Middle frontal gyrus (tissue), 1 donor: Measurements from ENCODE around the gene FANCD2.
"Not testable (repeated sequence)": the region's sequence is repeated elsewhere in the genome, so short reads cannot be mapped to it uniquely, and the experiment has no call there.

Experiments used
- DNase-seq: peaks from one replicate; pipeline ENCODE4 v3.0.0-alpha.2; 2015; ENCODE audit warnings: low spot score; ENCODE audit errors: extremely low spot score

FANCD2 gene

DNA sequence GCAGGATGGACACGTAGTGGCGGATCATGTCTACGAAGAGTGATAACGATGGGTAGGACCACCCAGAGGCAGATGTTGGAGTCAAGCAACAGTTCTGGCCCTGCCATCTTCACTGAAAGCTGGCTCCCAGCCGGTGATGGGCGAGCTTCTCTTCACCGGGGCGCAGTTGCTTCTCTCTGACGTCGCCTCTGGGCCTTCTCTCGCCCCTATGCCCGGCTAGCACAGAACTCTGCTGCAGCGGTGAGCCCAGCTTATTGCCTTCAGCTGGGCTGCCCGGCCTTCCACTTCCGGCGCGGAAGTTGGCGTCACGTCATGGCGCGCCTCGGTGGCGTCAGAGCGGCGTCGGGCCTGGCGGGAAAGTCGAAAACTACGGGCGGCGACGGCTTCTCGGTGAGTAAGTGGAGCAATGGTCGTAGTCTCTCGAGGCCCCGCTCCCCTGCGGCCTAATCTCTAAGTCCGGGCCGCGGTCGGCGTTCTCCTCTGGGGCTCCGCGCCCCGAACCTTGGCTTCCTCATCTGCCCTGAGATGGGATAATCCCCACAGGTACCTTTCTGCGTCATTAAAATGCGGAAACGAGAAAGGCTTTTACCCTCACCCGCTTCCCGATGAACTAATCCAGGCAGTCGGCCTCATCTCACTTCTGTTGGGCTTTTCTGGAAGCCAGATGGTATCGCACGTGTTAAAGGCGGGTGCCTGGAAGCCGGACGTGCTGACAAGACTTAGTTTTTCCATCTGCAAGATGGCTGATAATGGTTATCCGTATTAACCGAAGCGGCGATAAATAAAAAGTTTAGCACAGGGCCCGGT lies at the start of gene FANCD2:
FANCD2 (plus strand) TSS at position 354 of the 807 bp plus-strand sequence. CDS start 2,221 bp downstream, outside the sequence.
- DNase-seq, result peak; percentile 73

DNA sequence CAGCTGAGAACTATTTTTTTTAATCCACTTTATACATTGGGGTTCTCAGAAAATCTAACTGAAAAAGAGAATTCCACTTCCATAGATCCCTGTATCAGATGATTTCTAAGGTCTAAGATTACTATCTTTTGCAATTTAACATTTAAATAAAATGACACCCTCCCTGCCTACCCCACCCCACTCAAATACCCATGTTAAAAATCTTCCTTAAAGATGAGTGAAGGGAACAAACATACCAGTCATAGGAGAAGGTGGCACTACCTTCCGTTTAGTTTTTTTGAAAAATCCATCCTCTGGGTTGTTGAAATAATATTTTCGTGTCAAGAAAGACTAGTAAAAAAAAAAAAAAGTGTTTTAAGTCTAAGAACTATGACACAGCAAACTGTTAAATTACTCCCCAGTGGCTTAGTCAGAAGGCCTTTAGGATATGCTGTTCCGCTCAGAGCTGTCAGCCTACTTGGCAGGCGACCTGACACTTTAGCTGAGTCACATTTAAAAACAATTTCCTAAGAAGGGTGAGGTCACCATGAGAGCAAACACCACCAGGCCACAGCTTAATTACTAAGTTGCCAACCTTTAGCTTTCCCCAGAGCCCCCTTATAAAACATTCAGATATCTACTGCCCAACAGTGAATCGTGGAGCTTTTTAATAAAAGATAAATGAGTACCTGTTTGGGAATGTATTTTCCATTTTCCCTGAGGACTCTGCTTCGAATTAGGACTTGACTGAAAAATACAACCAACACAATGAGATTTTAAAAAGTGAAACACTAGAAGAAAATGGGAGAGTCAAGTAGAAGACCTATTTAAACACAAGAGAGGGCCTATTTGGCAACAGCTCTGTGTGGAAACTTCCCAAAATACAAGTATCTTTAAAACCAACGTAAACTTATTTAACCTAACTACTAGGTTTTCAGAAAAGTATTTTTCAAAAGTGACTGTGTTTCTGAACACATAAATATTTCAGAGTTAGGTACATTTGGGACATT lies 49.2 kb upstream of the FANCD2 start:
- DNase-seq, result no peak

DNA sequence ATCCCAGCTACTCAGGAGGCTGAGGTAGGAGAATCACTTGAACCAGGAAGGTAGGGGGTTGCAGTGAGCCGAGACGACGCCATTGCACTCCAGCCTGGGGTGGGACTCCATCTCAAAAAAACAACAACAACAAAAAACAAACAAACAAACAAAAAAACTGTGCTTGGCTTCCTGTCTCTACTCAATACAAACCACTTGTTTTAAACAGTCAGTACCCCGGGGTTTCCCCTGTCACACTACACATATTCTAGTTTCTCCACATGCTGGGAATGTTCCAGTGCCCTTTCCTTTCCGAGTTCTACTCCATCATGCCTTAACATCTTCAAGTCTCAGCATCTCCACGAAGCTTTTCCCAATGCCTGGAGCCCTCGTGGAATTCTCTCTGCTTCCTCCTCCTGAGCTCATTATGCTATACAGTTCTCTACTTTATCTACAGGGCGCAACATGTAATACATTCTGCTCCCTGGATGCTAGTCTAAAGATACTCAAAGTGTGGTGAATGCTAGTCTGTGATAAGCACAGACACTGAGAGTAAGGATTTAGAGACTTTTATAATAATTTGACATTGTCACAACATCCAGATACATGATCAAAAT lies 47.4 kb upstream of the FANCD2 start:
- DNase-seq, result no peak

GRCh38 chr3:9980251-9980650 lies 46.0 kb upstream of the FANCD2 start:
- DNase-seq, result no peak

DNA sequence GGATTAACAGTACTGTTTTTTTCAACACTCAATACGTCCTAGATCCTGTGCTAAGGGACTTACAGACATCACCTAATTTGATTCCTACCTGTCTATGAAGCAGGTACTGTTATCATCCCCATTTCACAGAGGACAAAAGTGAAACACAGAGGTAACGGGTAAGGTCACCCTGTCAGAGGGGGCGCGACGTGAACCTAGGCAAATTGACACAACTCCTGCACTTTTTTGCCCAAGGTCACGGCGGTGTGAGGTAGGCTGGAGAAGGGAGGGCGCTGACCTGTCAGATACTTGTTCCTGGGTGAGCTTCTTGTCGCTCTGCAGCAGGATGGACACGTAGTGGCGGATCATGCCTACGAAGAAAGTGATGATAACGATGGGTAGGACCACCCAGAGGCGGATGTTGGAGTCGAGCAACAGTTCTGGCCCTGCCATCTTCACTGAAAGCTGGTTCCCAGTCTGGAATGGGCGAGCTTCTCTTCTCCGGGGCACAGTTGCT lies 40.0 kb upstream of the FANCD2 start:
- DNase-seq, result no peak

- no peak for DNase-seq
Observed at GRCh38 chr3:9994086-9994844, 32.0 kb upstream of the FANCD2 start.

DNA sequence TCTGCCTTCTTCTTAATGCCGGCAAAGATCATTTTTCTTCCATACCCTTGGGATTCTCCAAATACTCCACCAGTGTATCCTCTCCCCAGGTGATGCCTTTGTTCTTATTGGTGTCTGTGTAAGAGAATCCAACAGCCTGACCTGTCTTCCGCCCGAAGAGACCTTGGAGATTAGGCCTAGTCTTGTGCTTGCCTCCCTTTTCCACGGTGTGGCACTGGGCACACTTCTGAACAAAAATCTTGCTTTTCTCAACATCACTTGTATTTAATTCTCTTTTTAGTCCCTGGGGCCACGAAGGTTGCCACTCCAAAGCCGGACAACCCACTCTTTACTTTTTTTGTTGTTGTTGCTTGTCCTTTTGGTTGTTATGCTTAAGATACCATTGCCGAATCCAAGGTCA lies 25.6 kb upstream of the FANCD2 start:
- no peak for DNase-seq

- DNase-seq, result no peak
Observed at GRCh38 chr3:10002951-10003350, 23.3 kb upstream of the FANCD2 start.

GRCh38 chr3:10004506-10004905 lies 21.7 kb upstream of the FANCD2 start:
- no peak for DNase-seq

DNA sequence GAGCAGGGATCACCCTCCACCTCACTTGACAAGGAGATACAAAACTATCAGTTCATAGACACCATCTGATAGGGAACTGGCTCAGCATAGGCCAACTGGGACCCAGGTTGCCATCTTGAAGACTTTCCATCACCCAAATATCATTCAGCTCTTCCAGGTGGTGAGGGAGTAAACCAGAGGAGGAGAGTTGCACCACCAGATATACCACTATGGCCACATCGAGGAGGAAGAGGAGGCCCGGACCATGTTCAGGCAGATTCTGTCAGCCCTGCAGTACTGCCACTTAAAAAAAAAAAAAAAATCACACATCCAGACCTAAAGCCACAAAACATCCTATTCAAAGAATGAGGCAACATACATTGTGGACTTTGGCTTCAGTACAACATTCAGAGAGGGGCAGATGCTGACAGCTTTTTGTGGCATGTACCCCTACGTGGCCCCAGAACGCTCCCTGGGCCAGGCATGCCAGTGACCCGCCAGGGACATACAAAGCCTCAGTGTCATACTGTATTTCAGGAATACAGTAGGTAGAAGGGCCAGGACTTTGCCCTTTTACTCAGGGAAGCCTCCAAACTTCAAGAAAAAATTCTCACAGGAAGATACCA lies 21.2 kb upstream of the FANCD2 start:
- DNase-seq, result no peak

DNA sequence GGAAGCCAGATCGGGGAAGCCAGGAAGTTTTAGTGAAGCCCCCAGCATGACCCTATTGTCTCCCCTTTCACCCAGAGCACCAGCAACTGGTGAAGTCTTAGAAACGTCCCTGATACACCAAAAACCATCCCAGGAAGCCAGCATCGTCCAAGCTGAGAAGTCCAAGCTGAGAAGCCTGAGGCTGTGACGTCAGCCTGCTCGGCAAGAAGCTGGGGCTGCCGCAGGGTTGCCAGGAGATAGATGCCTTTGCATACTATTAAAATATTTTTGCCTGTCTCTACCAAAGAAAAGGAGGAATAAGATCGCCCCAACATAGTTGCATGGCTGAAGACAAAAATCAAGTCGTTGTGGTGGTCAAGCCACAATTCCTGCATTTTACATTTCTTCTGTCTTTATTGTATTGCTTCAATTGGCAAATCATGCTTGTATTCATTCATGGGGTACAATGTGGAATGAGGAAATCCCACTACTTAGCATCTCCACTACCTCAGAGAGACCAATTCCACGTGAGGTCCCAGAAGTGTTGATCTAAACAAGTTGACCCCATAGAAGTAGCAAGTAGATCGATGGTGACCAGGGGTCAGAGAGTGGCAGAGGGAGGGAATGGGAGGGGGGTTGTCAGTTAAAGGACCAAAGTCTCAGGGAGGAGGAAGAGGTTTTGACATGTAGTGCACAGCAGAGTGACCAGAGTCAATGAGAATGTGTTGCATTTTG lies 20.0 kb upstream of the FANCD2 start:
- DNase-seq, result no peak

DNA sequence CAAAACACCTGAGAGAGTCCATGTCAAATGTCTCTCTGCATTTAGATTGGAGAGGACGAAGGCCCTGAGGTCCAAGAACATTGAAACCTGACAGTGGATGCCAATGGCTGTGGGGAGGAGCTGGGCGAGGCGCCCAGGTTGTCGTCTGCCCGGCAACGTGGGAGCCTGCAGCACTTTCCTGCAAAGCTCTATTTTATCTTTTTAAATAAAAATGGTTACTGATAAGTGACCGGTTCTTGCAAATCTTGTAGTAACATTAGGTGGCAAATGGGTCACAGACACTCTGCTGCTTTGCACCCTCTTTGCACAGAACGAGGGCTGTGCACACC lies 19.5 kb upstream of the FANCD2 start:
- no peak for DNase-seq

GRCh38 chr3:10007126-10007782 lies 19.0 kb upstream of the FANCD2 start:
- no peak for DNase-seq

- DNase-seq, result not testable (repeated sequence)
Observed at GRCh38 chr3:10008216-10008587, 18.0 kb upstream of the FANCD2 start.

DNA sequence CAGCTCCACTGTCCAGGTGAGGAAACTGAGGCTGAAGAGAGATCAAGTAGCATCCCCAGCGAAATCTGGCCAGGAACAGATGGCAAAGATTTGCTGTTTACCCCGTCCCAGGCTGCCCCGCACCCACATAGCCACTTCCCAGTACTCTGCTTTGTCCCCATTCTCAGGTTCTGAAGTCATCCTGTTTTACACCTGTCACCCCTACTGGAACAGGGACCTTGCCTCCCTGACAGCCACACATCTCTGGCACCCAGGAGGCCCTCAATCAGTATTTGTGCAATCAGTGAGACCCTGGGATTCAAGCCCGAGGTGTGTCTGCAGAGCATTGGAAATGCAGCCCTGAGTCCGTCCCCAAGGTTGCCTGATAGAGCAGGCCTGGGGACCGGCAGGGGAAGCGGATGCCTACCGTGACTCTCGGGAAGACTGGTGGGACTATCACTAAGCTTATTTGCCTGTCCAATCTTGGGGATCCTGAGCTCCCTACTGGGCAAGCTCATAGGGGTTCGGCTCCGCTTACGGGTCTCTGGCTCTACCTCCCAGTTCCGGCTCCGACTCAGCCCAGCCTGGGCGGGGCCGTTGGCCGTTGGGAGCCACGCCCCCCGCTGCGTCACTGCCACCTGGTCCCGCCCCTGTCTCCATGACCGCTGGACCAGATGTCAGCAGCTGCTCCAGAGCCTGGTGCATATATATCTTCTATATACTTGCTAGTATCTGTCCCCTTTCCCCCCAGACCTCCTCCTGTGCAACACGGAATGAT lies 17.5 kb upstream of the FANCD2 start:
- peak; percentile 53 for DNase-seq

DNA sequence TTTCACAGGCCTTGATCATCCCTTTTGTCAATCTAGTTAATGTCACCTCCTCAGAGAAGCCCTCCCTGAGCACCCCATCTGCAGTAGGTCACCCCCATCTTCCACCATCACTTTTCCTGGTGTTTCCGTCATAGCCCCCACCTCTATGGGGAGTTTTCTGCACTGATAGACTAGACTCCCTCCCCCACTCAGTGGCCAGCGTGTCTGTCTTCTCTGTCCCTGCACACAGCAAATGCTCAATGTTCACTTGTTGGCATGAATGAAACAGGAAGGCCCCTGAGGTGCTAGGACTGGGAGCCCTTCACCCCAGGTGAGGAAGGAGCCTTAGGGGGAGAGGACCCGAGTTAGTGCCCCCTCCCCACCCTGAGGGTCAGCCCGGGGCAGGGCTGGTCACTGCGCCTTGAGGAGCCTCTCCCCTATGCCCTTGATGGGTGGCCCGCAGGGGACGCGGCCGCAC lies 15.8 kb upstream of the FANCD2 start:
- no peak for DNase-seq

DNA sequence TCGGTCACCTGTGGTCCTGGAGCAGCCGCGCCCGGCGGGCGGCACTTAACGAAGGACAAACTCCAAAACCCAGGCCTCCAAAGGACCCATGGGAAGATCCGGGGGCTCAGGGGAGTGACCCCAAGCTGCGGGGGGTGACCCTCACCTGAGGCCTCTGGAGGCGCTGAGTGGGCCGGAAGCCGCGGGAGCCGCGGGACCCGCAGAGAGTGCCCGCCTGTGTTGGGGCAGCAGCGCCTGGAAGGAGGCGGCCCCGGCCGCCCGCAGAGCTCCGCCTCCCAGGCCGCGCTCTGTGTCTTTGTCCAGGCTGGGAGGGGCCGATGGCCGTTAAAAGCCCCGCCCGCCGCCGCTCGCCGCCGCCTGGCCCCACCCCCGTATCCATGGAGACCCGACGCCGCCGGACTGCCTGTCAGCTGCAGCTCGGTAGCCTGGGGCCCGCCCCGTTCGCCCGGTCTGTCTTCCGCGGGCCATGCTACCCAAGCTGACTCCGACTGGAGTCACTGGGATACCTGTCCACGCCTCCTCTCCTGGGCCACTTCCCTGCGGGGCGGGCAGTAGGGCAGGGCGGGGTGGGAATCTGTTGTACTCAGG lies 15.3 kb upstream of the FANCD2 start:
- DNase-seq, result peak; percentile 79

GRCh38 chr3:10011631-10012030 lies 14.6 kb upstream of the FANCD2 start:
- no peak for DNase-seq
